ENCODE measurements around the gene NBEAL2.

- TF ChIP-seq TCF4 (CRISPR knock-in tag; IDR thresholded peaks at IDR 0.05; ENCODE audit: borderline replicate concordance) (no peak), PPARA (CRISPR knock-in tag; IDR thresholded peaks at IDR 0.05; ENCODE audit: borderline replicate concordance) (no peak), TOX (CRISPR knock-in tag; IDR thresholded peaks at IDR 0.05; ENCODE audit: borderline replicate concordance) (no peak), ZNF565 (CRISPR knock-in tag; conservative IDR thresholded peaks at IDR 0.05; ENCODE audit: low read depth) (no peak), ZFP3 (CRISPR knock-in tag; IDR thresholded peaks at IDR 0.05) (no peak), CSDC2 (CRISPR knock-in tag; IDR thresholded peaks at IDR 0.05) (no peak), BACH2 (CRISPR knock-in tag; IDR thresholded peaks at IDR 0.05; ENCODE audit: borderline replicate concordance) (no peak), ZFP30 (CRISPR knock-in tag; IDR thresholded peaks at IDR 0.05) (no peak)
- TF ChIP-seq, protein P1, sequence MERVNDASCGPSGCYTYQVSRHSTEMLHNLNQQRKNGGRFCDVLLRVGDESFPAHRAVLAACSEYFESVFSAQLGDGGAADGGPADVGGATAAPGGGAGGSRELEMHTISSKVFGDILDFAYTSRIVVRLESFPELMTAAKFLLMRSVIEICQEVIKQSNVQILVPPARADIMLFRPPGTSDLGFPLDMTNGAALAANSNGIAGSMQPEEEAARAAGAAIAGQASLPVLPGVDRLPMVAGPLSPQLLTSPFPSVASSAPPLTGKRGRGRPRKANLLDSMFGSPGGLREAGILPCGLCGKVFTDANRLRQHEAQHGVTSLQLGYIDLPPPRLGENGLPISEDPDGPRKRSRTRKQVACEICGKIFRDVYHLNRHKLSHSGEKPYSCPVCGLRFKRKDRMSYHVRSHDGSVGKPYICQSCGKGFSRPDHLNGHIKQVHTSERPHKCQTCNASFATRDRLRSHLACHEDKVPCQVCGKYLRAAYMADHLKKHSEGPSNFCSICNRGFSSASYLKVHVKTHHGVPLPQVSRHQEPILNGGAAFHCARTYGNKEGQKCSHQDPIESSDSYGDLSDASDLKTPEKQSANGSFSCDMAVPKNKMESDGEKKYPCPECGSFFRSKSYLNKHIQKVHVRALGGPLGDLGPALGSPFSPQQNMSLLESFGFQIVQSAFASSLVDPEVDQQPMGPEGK (CRISPR knock-in tag; IDR thresholded peaks at IDR 0.05; ENCODE audit: borderline replicate concordance) = no peak
These were observed 39.7 kb downstream of the NBEAL2 start for GRCh38 chr3:47019201-47019600.
